HEK293 (cell line): ENCODE results near the gene THSD4.
"Not testable (repeated sequence)": the region's sequence is repeated elsewhere in the genome, so short reads cannot be mapped to it uniquely, and the experiment has no call there.

Source experiments
- CTCF ChIA-PET: fragments of 350-600 bp; formaldehyde crosslinking; extraction: SDS; loops from one replicate; lab custom pipeline; 2021; ENCODE audit warnings: antibody characterized with exemption; lab: Yijun Ruan, JAX
- POLR2A ChIA-PET: fragments of 300-600 bp; formaldehyde crosslinking; extraction: SDS; loops from one replicate; lab custom pipeline; 2020; ENCODE audit warnings: antibody characterized with exemption, inconsistent platforms; lab: Yijun Ruan, JAX
- H3K27ac ChIP-seq: fragments of 200-500 bp; sonication (Bioruptor generic); 2 replicates; pipeline ENCODE4 v1.5.1; 2014; ENCODE audit warnings: low read depth, low read length, control low read depth, inconsistent platforms; ENCODE audit errors: extremely low read depth
- H3K36me3 ChIP-seq, 2 experiments: fragments of 200-500 bp in 1 of 2; sonication (Bioruptor generic) in 1 of 2; 1 replicate in 1 of 2; 2 replicates in 1 of 2; pipeline ENCODE4 v1.5.1; 2014 to 2017; ENCODE audit warnings: inconsistent platforms in 2 of 2, low read length in 2 of 2; ENCODE audit not compliant: control insufficient read depth in 2 of 2, insufficient read depth in 1 of 2
- H3K4me1 ChIP-seq: fragments of 200-500 bp; sonication (Bioruptor generic); 2 replicates; pipeline ENCODE4 v1.5.1; 2014; ENCODE audit warnings: mild to moderate bottlenecking, low read length, inconsistent platforms; ENCODE audit not compliant: control insufficient read depth, insufficient read depth
- H3K4me3 ChIP-seq: 2 replicates; pipeline ENCODE4 v1.5.1; 2011; ENCODE audit warnings: low read depth, mild to moderate bottlenecking, control low read depth, low read length, moderate library complexity
- H3K9me3 ChIP-seq: fragments of 200-500 bp; sonication (Bioruptor generic); 2 replicates; pipeline ENCODE4 v1.5.1; 2014; ENCODE audit warnings: low read depth, low read length, inconsistent platforms; ENCODE audit not compliant: control insufficient read depth, insufficient read depth
- KLF7 ChIP-seq: fragments of 450-650 bp; formaldehyde crosslinking; IDR thresholded peaks from 2 replicates; pipeline ENCODE4 v1.5.1; 2016; ENCODE audit warnings: missing biosample characterization, missing genetic modification characterization, borderline replicate concordance
- TRIM28 ChIP-seq: IDR thresholded peaks from 2 replicates; pipeline ENCODE4 v1.6.1; 2011; ENCODE audit warnings: low read length, control low read depth, borderline replicate concordance
- ZBTB20 ChIP-seq: fragments of 450-650 bp; formaldehyde crosslinking; IDR thresholded peaks from 2 replicates; pipeline ENCODE4 v1.5.1; 2016; ENCODE audit warnings: missing biosample characterization, missing genetic modification characterization
- ZBTB48 ChIP-seq: fragments of 450-650 bp; formaldehyde crosslinking; IDR thresholded peaks from 2 replicates; pipeline ENCODE4 v1.5.1; 2016; ENCODE audit warnings: missing biosample characterization, missing genetic modification characterization
- ZEB2 ChIP-seq: fragments of 450-650 bp; formaldehyde crosslinking; IDR thresholded peaks from 2 replicates; pipeline ENCODE4 v1.5.1; 2016; ENCODE audit warnings: missing biosample characterization, missing genetic modification characterization
- ZFP69B ChIP-seq: fragments of 450-650 bp; formaldehyde crosslinking; IDR thresholded peaks from 2 replicates; pipeline ENCODE4 v1.5.1; 2016; ENCODE audit warnings: missing biosample characterization, missing genetic modification characterization
- ZNF112 ChIP-seq: fragments of 450-650 bp; formaldehyde crosslinking; IDR thresholded peaks from 2 replicates; pipeline ENCODE4 v1.5.0; 2017; ENCODE audit warnings: missing biosample characterization, missing genetic modification characterization
- ZNF114 ChIP-seq: fragments of 450-650 bp; formaldehyde crosslinking; IDR thresholded peaks from 2 replicates; pipeline ENCODE4 v1.5.0; 2017; ENCODE audit warnings: missing biosample characterization, missing genetic modification characterization
- ZNF121 ChIP-seq: fragments of 450-650 bp; formaldehyde crosslinking; IDR thresholded peaks from 2 replicates; pipeline ENCODE4 v1.5.1; 2016; ENCODE audit warnings: missing biosample characterization, missing genetic modification characterization
- ZNF132 ChIP-seq: fragments of 450-650 bp; formaldehyde crosslinking; IDR thresholded peaks from 2 replicates; pipeline ENCODE4 v1.5.1; 2017; ENCODE audit warnings: missing biosample characterization, missing genetic modification characterization, borderline replicate concordance
- ZNF140 ChIP-seq: fragments of 450-650 bp; formaldehyde crosslinking; IDR thresholded peaks from 2 replicates; pipeline ENCODE4 v1.5.1; 2016; ENCODE audit warnings: missing biosample characterization, missing genetic modification characterization
- ZNF146 ChIP-seq: fragments of 450-650 bp; formaldehyde crosslinking; IDR thresholded peaks from 2 replicates; pipeline ENCODE4 v1.5.1; 2016; ENCODE audit warnings: missing biosample characterization, missing genetic modification characterization
- ZNF169 ChIP-seq: fragments of 450-650 bp; formaldehyde crosslinking; IDR thresholded peaks from 2 replicates; pipeline ENCODE4 v1.5.1; 2016; ENCODE audit warnings: missing biosample characterization, missing genetic modification characterization
- ZNF174 ChIP-seq: fragments of 450-650 bp; formaldehyde crosslinking; IDR thresholded peaks from 2 replicates; pipeline ENCODE4 v1.5.0; 2017; ENCODE audit warnings: missing biosample characterization, mild to moderate bottlenecking, missing genetic modification characterization
- ZNF221 ChIP-seq: fragments of 450-650 bp; formaldehyde crosslinking; IDR thresholded peaks from 2 replicates; pipeline ENCODE4 v1.5.1; 2017; ENCODE audit warnings: missing biosample characterization, missing genetic modification characterization, borderline replicate concordance
- ZNF23 ChIP-seq: fragments of 450-650 bp; formaldehyde crosslinking; IDR thresholded peaks from 2 replicates; pipeline ENCODE4 v1.5.1; 2016; ENCODE audit warnings: missing biosample characterization, missing genetic modification characterization, borderline replicate concordance
- ZNF248 ChIP-seq: fragments of 450-650 bp; formaldehyde crosslinking; IDR thresholded peaks from 2 replicates; pipeline ENCODE4 v1.5.1; 2017; ENCODE audit warnings: missing biosample characterization, missing genetic modification characterization
- ZNF266 ChIP-seq: fragments of 450-650 bp; formaldehyde crosslinking; IDR thresholded peaks from 2 replicates; pipeline ENCODE4 v1.5.1; 2016; ENCODE audit warnings: missing biosample characterization, missing genetic modification characterization, low read depth
- ZNF274 ChIP-seq, 2 experiments: fragments of 200-500 bp in 1 of 2; fragments of 450-650 bp in 1 of 2; sonication (Bioruptor generic) in 1 of 2; formaldehyde crosslinking in 1 of 2; IDR thresholded peaks; 2 replicates each; pipeline versions ENCODE4 v1.5.1 to v1.6.1; 2014 to 2016; ENCODE audit warnings: borderline replicate concordance in 1 of 2, inconsistent platforms in 1 of 2, low read length in 1 of 2, missing biosample characterization in 1 of 2, missing genetic modification characterization in 1 of 2
- ZNF324 ChIP-seq: fragments of 450-650 bp; formaldehyde crosslinking; IDR thresholded peaks from 2 replicates; pipeline ENCODE4 v1.5.1; 2016; ENCODE audit warnings: missing biosample characterization, missing genetic modification characterization
- ZNF335 ChIP-seq: fragments of 450-650 bp; formaldehyde crosslinking; conservative IDR thresholded peaks from 2 replicates; pipeline ENCODE4 v1.5.1; 2016; ENCODE audit warnings: missing biosample characterization, missing genetic modification characterization
- ZNF341 ChIP-seq: fragments of 450-650 bp; formaldehyde crosslinking; IDR thresholded peaks from 2 replicates; pipeline ENCODE4; 2016; ENCODE audit warnings: low read depth, missing biosample characterization, missing genetic modification characterization
- ZNF398 ChIP-seq: fragments of 450-650 bp; formaldehyde crosslinking; IDR thresholded peaks from 2 replicates; pipeline ENCODE4 v1.5.1; 2017; ENCODE audit warnings: missing biosample characterization, missing genetic modification characterization
- ZNF544 ChIP-seq: fragments of 450-650 bp; formaldehyde crosslinking; IDR thresholded peaks from 2 replicates; pipeline ENCODE4 v1.5.0; 2017; ENCODE audit warnings: missing biosample characterization, missing genetic modification characterization
- ZNF658 ChIP-seq: fragments of 450-650 bp; formaldehyde crosslinking; IDR thresholded peaks from 2 replicates; pipeline ENCODE4; 2016; ENCODE audit warnings: missing biosample characterization, missing genetic modification characterization
- TF ChIP-seq, protein P1 (sequence below): fragments of 450-650 bp; formaldehyde crosslinking; IDR thresholded peaks from 2 replicates; pipeline ENCODE4 v1.5.1; 2016; ENCODE audit warnings: missing biosample characterization, missing genetic modification characterization, low read depth
- TF ChIP-seq, protein P2 (sequence below): fragments of 450-650 bp; formaldehyde crosslinking; IDR thresholded peaks from 2 replicates; pipeline ENCODE4 v1.5.1; 2016; ENCODE audit warnings: missing biosample characterization, missing genetic modification characterization

The THSD4 gene

DNA sequence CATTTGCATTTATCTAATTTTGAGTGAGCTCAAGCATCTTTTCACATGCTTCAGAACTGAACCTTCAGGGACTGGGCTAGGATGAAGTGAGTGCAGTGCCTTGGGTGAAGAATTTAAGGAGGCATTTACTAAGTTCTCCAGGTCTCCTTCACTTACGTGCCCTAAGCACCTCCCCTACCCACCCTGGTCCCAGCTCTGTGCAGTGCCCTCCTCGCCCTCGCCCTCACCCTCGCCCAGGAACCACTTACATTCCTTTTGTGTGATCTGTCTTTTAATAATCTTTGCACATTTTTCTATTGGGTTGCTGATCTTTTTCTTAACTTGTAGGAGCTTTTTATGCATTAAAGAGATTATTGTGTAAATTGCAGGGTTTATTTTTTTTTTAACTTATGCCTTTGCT lies 322.6 kb downstream of the THSD4 start:
- TF ChIP-seq ZNF121 (tag by site-specific recombination), result no peak
- TF ChIP-seq ZNF174 (tag by site-specific recombination), result no peak
- no peak for TF ChIP-seq ZNF221 (tag by site-specific recombination)
- TF ChIP-seq ZNF114 (tag by site-specific recombination), result no peak
- no peak for TF ChIP-seq ZNF132 (tag by site-specific recombination)
- no peak for TF ChIP-seq ZNF544 (tag by site-specific recombination)
- no peak for TF ChIP-seq ZNF266 (tag by site-specific recombination)
- TF ChIP-seq ZNF169 (tag by site-specific recombination), result no peak
- TF ChIP-seq ZNF658 (tag by site-specific recombination), result no peak
- no peak for TF ChIP-seq ZNF274 (IDR thresholded peaks at IDR 0.05; ENCODE audit: low read length)
- no peak for TF ChIP-seq ZNF274 (tag by site-specific recombination; IDR thresholded peaks at IDR 0.05; ENCODE audit: borderline replicate concordance)
- no peak for TF ChIP-seq ZNF23 (tag by site-specific recombination)
- TF ChIP-seq, all 188 proteins: peak for 0
- CTCF ChIA-PET, result interaction anchor here (0.7 to 1.2 kb wide), 3 partner anchors 52 to 427 kb away, joined by 3 to 4 read pairs (median 3); no protein-coding TSS in a partner anchor
- Histone ChIP-seq H3K27ac (no peak overlapping the region), H3K4me1 (no peaks in the 10 kb centered on the region), H3K9me3 (no peaks in the 10 kb centered on the region), H3K4me3 (no peak overlapping the region), H3K36me3 (no peaks in the 10 kb centered on the region)
- POLR2A ChIA-PET, result no interaction called here

DNA sequence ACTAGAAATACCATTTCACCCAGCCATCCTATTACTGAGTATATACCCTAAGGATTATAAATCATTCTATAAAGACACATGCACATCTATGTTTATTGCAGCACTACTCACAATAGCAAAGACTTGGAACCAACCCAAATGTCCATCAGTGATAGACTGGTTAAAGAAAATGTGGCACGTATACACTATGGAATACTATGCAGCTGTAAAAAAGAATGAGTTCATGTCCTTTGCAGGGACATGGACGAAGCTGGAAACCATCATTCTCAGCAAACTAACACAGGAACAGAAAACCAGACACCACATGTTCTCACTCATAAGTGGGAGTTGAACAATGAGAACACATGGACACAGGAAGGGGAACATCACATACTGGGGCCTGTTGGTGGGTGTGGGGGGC lies 324.2 kb downstream of the THSD4 start:
- POLR2A ChIA-PET, H3K27ac ChIP-seq, H3K4me3 ChIP-seq, H3K36me3 ChIP-seq, H3K9me3 ChIP-seq, H3K4me1 ChIP-seq: not testable (repeated sequence)
- CTCF ChIA-PET, result interaction anchor here (0.6 to 2.8 kb wide), 15 partner anchors 9 to 428 kb away, joined by 3 to 26 read pairs (median 3); no protein-coding TSS in a partner anchor
- TF ChIP-seq ZNF174 (tag by site-specific recombination) (0 out of 2 replicates have a peak, but pooled peaks have one; percentile 31), ZNF146 (tag by site-specific recombination) (peak; percentile 96)

DNA sequence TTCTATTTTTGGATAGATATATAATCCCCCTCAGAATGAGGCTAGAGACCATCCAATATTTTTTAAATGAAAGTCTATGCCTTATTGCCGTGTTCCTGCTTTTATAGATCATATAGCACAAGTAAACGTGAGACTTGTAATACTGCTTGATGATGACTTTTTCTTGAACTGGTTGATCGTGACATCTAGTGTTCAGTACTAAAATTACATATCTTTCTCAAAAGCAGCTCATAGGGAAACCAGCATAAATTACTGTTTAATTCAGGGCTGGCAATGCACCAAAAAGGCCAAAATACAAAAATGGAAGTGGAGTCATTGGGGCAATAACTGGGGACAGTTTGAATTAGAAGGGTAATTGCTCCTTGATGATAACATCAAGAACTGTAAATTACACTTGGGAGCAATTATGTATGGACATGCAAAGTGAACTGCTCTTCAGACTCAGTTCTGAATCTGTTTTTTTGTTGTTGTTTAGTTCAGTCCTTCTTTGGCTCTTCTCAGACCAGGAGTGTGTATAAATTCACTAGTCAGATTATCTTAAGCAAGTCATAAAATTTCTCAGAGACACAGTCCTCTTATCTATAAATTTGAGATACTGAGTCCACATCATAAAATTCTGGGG lies 325.3 kb downstream of the THSD4 start:
- no peak overlapping the region for H3K27ac ChIP-seq
- H3K9me3 ChIP-seq, result no peaks in the 10 kb centered on the region
- H3K4me1 ChIP-seq, result no peaks in the 10 kb centered on the region; the same call in 1 of the 2 replicates
- H3K4me3 ChIP-seq, result no peak overlapping the region
- ChIA-PET CTCF (interaction anchor here (0.6 to 2.8 kb wide), 32 partner anchors 8 to 616 kb away, joined by 3 to 26 read pairs (median 4); partner anchors contain the start of gene THSD4), POLR2A (interaction anchor here (0.6 to 1.3 kb wide), 2 partner anchors 54 to 303 kb away, joined by 4 to 6 read pairs; no protein-coding TSS in a partner anchor)
- H3K36me3 ChIP-seq, result no peaks in the 10 kb centered on the region
- TF ChIP-seq ZNF112 (tag by site-specific recombination) (no peak), ZEB2 (tag by site-specific recombination) (0 out of 2 replicates have a peak, but pooled peaks have one; percentile 43), KLF7 (tag by site-specific recombination) (no peak), ZNF248 (no peak), ZNF140 (tag by site-specific recombination) (no peak), TRIM28 (no peak), ZNF398 (tag by site-specific recombination) (no peak), ZBTB48 (no peak), ZNF324 (tag by site-specific recombination) (0 out of 2 replicates have a peak, but pooled peaks have one; percentile 10), ZNF335 (0 out of 2 replicates have a peak, but pooled peaks have one; percentile 8), ZFP69B (no peak), ZBTB20 (tag by site-specific recombination) (peak; percentile 53; the same call in 1 of the 2 replicates), ZNF341 (tag by site-specific recombination) (no peak)
- TF ChIP-seq, protein P1, sequence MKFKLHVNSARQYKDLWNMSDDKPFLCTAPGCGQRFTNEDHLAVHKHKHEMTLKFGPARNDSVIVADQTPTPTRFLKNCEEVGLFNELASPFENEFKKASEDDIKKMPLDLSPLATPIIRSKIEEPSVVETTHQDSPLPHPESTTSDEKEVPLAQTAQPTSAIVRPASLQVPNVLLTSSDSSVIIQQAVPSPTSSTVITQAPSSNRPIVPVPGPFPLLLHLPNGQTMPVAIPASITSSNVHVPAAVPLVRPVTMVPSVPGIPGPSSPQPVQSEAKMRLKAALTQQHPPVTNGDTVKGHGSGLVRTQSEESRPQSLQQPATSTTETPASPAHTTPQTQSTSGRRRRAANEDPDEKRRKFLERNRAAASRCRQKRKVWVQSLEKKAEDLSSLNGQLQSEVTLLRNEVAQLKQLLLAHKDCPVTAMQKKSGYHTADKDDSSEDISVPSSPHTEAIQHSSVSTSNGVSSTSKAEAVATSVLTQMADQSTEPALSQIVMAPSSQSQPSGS (tag by site-specific recombination), result no peak
- TF ChIP-seq, protein P2, sequence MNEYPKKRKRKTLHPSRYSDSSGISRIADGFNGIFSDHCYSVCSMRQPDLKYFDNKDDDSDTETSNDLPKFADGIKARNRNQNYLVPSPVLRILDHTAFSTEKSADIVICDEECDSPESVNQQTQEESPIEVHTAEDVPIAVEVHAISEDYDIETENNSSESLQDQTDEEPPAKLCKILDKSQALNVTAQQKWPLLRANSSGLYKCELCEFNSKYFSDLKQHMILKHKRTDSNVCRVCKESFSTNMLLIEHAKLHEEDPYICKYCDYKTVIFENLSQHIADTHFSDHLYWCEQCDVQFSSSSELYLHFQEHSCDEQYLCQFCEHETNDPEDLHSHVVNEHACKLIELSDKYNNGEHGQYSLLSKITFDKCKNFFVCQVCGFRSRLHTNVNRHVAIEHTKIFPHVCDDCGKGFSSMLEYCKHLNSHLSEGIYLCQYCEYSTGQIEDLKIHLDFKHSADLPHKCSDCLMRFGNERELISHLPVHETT, result 0 out of 2 replicates have a peak, but pooled peaks have one; percentile 27
